ENCODE results near the gene GFM2. TPM values are rescaled to one million over a fixed set of nuclear protein-coding genes. Genes with fewer than 3 reads are reported as not detected.

GFM2 gene
- total and polyA plus RNA-seq, 2 of the 13 experiments (the other 11 are each of a cell fraction or from before 2014, with no cell fraction given) = 22.0 to 41.6 TPM

- TF ChIP-seq FOXK1 (CRISPR knock-in tag; IDR thresholded peaks at IDR 0.05; ENCODE audit: borderline replicate concordance, low read depth) (peak; percentile 96), NCOA1 (CRISPR knock-in tag; IDR thresholded peaks at IDR 0.05) (no peak), MIER3 (CRISPR knock-in tag; IDR thresholded peaks at IDR 0.05; ENCODE audit: borderline replicate concordance) (peak; percentile 78), KAT8 (CRISPR knock-in tag; IDR thresholded peaks at IDR 0.05) (peak; percentile 99), DR1 (CRISPR knock-in tag; IDR thresholded peaks at IDR 0.05) (peak; percentile 73; the same call in 1 of the 2 replicates), ZNF20 (CRISPR knock-in tag; IDR thresholded peaks at IDR 0.05) (0 out of 2 replicates have a peak, but pooled peaks have one; percentile 69), NFKBIZ (CRISPR knock-in tag; IDR thresholded peaks at IDR 0.05) (0 out of 2 replicates have a peak, but pooled peaks have one; percentile 33), NAIF1 (CRISPR knock-in tag; IDR thresholded peaks at IDR 0.05; ENCODE audit: borderline replicate concordance) (peak; percentile 34; the same call in 1 of the 2 replicates), MIER2 (CRISPR knock-in tag; IDR thresholded peaks at IDR 0.05) (peak; percentile 76), ZNF792 (CRISPR knock-in tag; IDR thresholded peaks at IDR 0.05) (peak; percentile 92), ZNF567 (CRISPR knock-in tag; IDR thresholded peaks at IDR 0.05; ENCODE audit: borderline replicate concordance) (peak; percentile 78; the same call in 1 of the 2 replicates), GMEB1 (CRISPR knock-in tag; IDR thresholded peaks at IDR 0.05; ENCODE audit: borderline replicate concordance) (peak; percentile 77)
- TF ChIP-seq, protein P1, sequence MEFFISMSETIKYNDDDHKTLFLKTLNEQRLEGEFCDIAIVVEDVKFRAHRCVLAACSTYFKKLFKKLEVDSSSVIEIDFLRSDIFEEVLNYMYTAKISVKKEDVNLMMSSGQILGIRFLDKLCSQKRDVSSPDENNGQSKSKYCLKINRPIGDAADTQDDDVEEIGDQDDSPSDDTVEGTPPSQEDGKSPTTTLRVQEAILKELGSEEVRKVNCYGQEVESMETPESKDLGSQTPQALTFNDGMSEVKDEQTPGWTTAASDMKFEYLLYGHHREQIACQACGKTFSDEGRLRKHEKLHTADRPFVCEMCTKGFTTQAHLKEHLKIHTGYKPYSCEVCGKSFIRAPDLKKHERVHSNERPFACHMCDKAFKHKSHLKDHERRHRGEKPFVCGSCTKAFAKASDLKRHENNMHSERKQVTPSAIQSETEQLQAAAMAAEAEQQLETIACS (CRISPR knock-in tag; IDR thresholded peaks at IDR 0.05) = 0 out of 2 replicates have a peak, but pooled peaks have one; percentile 22
- TF ChIP-seq, protein P2, sequence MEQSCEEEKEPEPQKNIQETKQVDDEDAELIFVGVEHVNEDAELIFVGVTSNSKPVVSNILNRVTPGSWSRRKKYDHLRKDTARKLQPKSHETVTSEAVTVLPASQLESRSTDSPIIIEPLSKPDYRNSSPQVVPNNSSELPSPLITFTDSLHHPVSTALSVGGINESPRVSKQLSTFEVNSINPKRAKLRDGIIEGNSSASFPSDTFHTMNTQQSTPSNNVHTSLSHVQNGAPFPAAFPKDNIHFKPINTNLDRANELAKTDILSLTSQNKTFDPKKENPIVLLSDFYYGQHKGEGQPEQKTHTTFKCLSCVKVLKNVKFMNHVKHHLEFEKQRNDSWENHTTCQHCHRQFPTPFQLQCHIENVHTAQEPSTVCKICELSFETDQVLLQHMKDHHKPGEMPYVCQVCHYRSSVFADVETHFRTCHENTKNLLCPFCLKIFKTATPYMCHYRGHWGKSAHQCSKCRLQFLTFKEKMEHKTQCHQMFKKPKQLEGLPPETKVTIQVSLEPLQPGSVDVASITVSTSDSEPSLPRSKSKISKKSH (CRISPR knock-in tag; IDR thresholded peaks at IDR 0.05; ENCODE audit: borderline replicate concordance) = peak; percentile 50; the same call in 1 of the 2 replicates
- TF ChIP-seq, protein P3, sequence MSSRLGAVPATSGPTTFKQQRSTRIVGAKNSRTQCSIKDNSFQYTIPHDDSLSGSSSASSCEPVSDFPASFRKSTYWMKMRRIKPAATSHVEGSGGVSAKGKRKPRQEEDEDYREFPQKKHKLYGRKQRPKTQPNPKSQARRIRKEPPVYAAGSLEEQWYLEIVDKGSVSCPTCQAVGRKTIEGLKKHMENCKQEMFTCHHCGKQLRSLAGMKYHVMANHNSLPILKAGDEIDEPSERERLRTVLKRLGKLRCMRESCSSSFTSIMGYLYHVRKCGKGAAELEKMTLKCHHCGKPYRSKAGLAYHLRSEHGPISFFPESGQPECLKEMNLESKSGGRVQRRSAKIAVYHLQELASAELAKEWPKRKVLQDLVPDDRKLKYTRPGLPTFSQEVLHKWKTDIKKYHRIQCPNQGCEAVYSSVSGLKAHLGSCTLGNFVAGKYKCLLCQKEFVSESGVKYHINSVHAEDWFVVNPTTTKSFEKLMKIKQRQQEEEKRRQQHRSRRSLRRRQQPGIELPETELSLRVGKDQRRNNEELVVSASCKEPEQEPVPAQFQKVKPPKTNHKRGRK (CRISPR knock-in tag; IDR thresholded peaks at IDR 0.05) = peak; percentile 79; the same call in 1 of the 2 replicates
- TF ChIP-seq, protein P4, sequence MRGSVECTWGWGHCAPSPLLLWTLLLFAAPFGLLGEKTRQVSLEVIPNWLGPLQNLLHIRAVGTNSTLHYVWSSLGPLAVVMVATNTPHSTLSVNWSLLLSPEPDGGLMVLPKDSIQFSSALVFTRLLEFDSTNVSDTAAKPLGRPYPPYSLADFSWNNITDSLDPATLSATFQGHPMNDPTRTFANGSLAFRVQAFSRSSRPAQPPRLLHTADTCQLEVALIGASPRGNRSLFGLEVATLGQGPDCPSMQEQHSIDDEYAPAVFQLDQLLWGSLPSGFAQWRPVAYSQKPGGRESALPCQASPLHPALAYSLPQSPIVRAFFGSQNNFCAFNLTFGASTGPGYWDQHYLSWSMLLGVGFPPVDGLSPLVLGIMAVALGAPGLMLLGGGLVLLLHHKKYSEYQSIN (CRISPR knock-in tag; IDR thresholded peaks at IDR 0.05; ENCODE audit: borderline replicate concordance) = no peak
- TF ChIP-seq, protein P5, sequence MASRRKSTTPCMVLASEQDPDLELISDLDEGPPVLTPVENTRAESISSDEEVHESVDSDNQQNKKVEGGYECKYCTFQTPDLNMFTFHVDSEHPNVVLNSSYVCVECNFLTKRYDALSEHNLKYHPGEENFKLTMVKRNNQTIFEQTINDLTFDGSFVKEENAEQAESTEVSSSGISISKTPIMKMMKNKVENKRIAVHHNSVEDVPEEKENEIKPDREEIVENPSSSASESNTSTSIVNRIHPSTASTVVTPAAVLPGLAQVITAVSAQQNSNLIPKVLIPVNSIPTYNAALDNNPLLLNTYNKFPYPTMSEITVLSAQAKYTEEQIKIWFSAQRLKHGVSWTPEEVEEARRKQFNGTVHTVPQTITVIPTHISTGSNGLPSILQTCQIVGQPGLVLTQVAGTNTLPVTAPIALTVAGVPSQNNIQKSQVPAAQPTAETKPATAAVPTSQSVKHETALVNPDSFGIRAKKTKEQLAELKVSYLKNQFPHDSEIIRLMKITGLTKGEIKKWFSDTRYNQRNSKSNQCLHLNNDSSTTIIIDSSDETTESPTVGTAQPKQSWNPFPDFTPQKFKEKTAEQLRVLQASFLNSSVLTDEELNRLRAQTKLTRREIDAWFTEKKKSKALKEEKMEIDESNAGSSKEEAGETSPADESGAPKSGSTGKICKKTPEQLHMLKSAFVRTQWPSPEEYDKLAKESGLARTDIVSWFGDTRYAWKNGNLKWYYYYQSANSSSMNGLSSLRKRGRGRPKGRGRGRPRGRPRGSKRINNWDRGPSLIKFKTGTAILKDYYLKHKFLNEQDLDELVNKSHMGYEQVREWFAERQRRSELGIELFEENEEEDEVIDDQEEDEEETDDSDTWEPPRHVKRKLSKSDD (CRISPR knock-in tag; IDR thresholded peaks at IDR 0.05; ENCODE audit: low read depth) = no peak
Measured at GRCh38 chr5:74766849-74767578, at the start of gene GFM2, which contains the start of gene NSA2 (continued).
